Mesothelial cell of epicardium (in vitro differentiated cells): ENCODE results near the gene RSBN1. TPM values are rescaled to one million over a fixed set of nuclear protein-coding genes. Genes with fewer than 3 reads are reported as not detected.

ENCODE experiments used
- DNase-seq, 2 experiments: peaks; one replicate each; pipeline ENCODE4 v3.0.0; 2021; ENCODE audit warnings: low spot score in 2 of 2; ENCODE audit not compliant: unreplicated experiment in 2 of 2
- H3K27ac Mint-ChIP-seq: 2 replicates; pipeline ENCODE4 v1.8.0; 2021; ENCODE audit warnings: mixed read lengths
- H3K27me3 Mint-ChIP-seq: 2 replicates; pipeline ENCODE4 v1.8.0; 2021; ENCODE audit warnings: low read depth, mixed read lengths
- H3K36me3 Mint-ChIP-seq: 2 replicates; pipeline ENCODE4 v1.8.0; 2021; ENCODE audit warnings: mixed read lengths
- H3K4me1 Mint-ChIP-seq: 2 replicates; pipeline ENCODE4 v1.8.0; 2021; ENCODE audit warnings: mixed read lengths
- H3K4me3 Mint-ChIP-seq: 2 replicates; pipeline ENCODE4 v1.8.0; 2021; ENCODE audit warnings: mild to moderate bottlenecking, moderate library complexity, mixed read lengths
- H3K9me3 Mint-ChIP-seq: 2 replicates; pipeline ENCODE4 v1.8.0; 2021; ENCODE audit warnings: mixed read lengths
- total RNA-seq: library from RNA; stranded (reverse); gene quantifications from 3 replicates; pipeline ENCODE4 v1.2.1, GENCODE V29; 2021
- TF ChIP-seq, protein P1 (sequence below): fragments of 200-600 bp; sonication (generic); IDR thresholded peaks from one replicate; pipeline ENCODE4 v1.5.0; 2021; ENCODE audit warnings: antibody characterized with exemption; ENCODE audit not compliant: unreplicated experiment

Gene RSBN1
- total RNA-seq = 23.7 to 27.7 TPM (median 24.7 TPM) in 3 replicates

GRCh38 chr1:113811888-113812660 is at the start of gene RSBN1:
TSS of gene RSBN1 (minus strand) at chr1:113812476. CDS start at chr1:113812412, 64 bp downstream.
- H3K27ac Mint-ChIP-seq = peak within 1 kb of the TSS; percentile 98
- peaks cover 18% of the 10 kb centered on the region for H3K4me1 Mint-ChIP-seq

DNA sequence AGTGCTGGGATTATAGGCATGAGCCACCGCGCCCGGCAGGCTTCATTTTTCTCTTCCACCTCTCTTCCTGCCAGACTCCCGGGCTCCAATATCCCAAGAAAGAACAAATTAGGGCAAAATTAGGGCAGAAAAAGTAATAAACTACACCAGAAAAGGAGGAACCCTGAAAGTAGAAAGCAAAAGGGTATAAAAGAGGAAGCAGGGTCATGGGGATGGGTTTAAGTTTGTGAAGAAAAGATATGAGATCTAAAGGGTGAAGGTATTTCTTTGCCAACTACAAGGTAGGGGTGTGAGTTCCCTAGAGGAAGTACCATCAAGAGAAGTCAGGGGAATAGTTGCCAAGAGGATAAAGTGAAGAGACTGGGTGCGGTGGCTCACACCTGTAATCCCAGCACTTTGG is 49.4 kb upstream of the RSBN1 start:
- DNase-seq = no peak
- Mint-ChIP-seq H3K27me3 (no peaks in the 10 kb centered on the region), H3K36me3 (no peaks in the 10 kb centered on the region), H3K27ac (no peak overlapping the region), H3K4me3 (no peak overlapping the region), H3K4me1 (peaks cover 2% of the 10 kb centered on the region), H3K9me3 (no peaks in the 10 kb centered on the region)
- TF ChIP-seq, protein P1, sequence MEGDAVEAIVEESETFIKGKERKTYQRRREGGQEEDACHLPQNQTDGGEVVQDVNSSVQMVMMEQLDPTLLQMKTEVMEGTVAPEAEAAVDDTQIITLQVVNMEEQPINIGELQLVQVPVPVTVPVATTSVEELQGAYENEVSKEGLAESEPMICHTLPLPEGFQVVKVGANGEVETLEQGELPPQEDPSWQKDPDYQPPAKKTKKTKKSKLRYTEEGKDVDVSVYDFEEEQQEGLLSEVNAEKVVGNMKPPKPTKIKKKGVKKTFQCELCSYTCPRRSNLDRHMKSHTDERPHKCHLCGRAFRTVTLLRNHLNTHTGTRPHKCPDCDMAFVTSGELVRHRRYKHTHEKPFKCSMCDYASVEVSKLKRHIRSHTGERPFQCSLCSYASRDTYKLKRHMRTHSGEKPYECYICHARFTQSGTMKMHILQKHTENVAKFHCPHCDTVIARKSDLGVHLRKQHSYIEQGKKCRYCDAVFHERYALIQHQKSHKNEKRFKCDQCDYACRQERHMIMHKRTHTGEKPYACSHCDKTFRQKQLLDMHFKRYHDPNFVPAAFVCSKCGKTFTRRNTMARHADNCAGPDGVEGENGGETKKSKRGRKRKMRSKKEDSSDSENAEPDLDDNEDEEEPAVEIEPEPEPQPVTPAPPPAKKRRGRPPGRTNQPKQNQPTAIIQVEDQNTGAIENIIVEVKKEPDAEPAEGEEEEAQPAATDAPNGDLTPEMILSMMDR = no peak

More at GRCh38 chr1:113811888-113812660, at the start of gene RSBN1:
- TF ChIP-seq, protein P1 = no peak
- Mint-ChIP-seq H3K4me3 (peak within 1 kb of the TSS; percentile 98), H3K36me3 (peaks cover 8% of the 10 kb centered on the region), H3K9me3 (peaks cover 4% of the 10 kb centered on the region), H3K27me3 (no peaks in the 10 kb centered on the region)
- peak; percentile 93 to 98 for DNase-seq

- no peaks in the 10 kb centered on the region for H3K9me3 Mint-ChIP-seq
- peaks cover 2% of the 10 kb centered on the region for H3K4me1 Mint-ChIP-seq
- TF ChIP-seq, protein P1 = no peak
- no peak overlapping the region for H3K27ac Mint-ChIP-seq
- DNase-seq = no peak
- H3K27me3 Mint-ChIP-seq = no peaks in the 10 kb centered on the region
- no peaks in the 10 kb centered on the region for H3K36me3 Mint-ChIP-seq
- H3K4me3 Mint-ChIP-seq = no peak overlapping the region
Measured at GRCh38 chr1:113860891-113861290, 48.6 kb upstream of the RSBN1 start.

GRCh38 chr1:113859478-113860175 is 47.4 kb upstream of the RSBN1 start:
- Mint-ChIP-seq H3K27ac (no peak overlapping the region), H3K9me3 (no peaks in the 10 kb centered on the region), H3K4me3 (no peak overlapping the region), H3K36me3 (no peaks in the 10 kb centered on the region), H3K27me3 (no peaks in the 10 kb centered on the region), H3K4me1 (peaks cover 2% of the 10 kb centered on the region)
- TF ChIP-seq, protein P1 = no peak
- DNase-seq = no peak

- H3K27ac Mint-ChIP-seq = no peak overlapping the region
- peaks cover 2% of the 10 kb centered on the region for H3K4me1 Mint-ChIP-seq
- H3K27me3 Mint-ChIP-seq = no peaks in the 10 kb centered on the region
- H3K9me3 Mint-ChIP-seq = no peaks in the 10 kb centered on the region
- H3K4me3 Mint-ChIP-seq = no peak overlapping the region
- H3K36me3 Mint-ChIP-seq = no peaks in the 10 kb centered on the region
- TF ChIP-seq, protein P1 = no peak
- no peak for DNase-seq
Measured at GRCh38 chr1:113858982-113859381, 46.7 kb upstream of the RSBN1 start.
